Fibroblast of gingiva (primary cell): ENCODE results near the gene UBALD2.
"Not testable (repeated sequence)": the region's sequence is repeated elsewhere in the genome, so short reads cannot be mapped to it uniquely, and the experiment has no call there.

Experiments
- DNase-seq: peaks from one replicate; pipeline ENCODE4 v3.0.0-alpha.2; 2011; ENCODE audit warnings: low read depth

The UBALD2 gene

DNA sequence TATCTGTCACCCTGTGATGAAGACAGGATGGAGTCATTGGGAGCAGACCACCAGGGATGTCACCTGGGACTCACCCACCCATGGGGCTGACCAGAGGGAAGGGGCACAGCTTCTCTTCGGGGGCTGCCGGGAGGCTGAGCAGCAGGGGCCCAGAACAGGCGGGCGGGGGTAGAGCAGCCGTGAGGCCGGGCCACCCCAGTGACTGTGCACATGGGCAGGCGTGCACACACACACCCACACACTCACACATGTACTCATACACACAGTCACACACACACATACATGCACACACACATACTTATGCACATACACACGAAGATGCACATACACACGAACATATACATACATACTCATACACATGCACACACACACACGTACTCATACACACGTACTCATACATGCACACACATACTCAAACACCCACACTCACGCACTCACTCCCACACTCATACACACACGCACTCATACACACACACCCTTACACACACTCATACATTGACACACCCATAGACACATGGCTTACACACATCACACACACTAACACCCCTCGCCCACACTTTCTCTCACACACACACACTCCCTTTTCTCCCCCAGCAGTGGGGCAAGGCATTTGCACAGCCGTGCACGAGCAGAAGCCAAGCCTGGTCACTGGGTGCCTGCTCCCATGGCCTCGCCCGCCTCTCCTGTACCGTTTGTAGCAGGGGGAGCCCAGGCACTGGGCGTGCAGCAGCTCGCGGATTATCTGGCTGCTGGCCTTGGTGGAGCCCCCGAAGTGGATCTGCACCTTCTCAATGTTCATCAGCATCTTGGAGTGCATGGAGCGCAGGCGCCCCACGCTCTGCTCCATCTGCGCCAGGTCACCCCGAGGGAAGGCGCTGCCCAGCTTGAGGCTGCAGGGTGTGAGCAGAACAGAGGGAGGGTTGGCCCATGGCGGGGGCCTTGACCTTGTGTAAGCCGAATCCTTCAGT is 12.4 kb downstream of the UBALD2 start:
- DNase-seq = no peak

DNA sequence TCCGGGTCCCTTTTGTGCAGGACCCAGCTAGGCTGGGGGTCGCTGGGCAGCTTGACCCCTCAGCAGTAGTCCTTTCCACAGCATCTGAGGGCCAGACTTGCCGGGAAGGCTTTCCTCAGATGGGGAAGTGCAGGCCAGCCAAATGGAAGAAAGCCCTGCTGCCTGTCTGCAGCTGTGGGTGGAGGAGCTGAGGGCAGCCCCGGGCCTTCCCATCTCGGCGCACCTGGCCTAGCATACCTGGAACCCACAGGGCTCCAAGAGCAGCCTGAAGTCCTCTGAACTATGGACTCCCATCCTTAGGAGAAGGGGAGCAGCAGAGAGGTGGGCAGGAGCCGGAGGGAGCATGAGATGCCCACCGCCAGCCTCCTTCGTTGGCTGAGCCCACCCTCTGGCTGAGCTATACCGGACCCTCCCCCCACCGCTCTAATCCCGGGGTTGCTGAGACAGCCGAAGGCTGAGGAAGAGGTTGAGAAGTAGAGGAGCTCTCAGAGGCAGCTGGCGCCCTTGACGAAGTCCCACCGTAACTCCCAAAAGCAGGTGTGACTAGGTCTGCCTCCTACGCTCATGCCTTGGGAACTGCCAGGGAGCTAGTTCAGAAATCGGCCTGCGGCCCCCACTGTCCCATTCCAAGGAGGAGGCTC is 13.2 kb downstream of the UBALD2 start:
- DNase-seq = no peak

DNA sequence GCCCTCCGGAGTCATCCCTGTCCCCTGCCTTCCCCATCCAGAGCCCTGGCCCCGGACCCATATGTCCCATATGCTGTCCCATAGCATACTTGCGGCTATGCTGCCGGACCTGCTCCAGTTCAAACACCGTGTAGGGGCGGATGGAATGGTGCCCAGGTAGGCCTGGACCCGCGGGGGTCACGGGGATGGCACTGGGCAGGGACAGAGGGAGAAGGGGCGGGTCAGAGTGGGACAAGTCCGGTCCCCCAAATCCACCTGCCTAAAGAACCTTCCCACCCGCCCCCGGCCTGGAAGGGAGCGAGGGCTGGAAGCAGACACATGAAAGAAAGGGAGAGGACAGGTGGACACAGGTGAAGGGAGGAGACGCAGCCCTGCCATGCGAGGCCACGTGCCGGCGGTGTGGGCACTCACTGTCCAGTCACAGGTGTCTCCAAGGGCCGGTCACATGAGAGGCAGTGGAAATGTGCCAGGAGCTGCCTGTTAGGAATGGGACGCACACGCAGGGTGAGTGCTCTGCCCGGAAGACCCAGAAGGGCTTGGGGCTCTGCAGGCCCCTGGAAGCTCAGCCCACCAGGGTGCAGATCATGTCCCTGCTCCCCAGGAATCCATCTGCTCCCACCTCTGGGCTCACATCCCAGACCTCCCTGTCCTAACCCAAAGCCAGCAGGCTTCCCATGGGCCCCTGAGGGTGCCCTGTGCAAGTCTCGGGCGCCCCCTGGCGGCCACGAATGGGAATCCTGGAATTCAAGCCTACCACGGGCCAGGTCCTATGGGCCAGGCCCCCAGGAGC is 14.0 kb downstream of the UBALD2 start:
- peak; percentile 61 for DNase-seq

DNA sequence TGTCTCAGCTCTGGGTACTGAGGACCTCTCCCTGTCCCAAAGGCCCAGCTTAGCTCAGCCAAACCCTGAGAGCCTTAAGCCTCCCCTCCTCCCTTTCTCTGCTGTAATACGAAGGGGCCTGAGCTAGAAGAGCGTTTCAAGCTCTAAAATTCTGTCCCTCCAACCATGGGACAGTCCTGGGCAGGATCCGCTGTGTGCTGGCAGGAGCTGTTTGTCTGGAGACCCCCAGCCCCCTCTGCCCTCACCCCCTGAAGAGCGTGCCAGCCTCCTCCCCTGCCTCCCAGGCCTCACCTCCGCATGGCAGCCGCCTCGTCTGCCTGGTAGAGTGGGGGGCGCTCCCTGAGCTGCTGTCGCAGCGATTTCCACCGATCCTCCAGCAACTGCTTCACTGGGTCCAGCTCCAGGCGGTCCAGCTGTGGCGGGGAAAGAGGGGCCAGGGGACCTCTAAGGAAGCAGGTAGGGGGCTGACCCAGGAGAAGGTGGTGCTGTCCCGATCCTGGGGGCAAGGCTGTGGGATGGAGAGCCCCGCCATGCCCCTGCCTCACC is 14.7 kb downstream of the UBALD2 start:
- no peak for DNase-seq

DNA sequence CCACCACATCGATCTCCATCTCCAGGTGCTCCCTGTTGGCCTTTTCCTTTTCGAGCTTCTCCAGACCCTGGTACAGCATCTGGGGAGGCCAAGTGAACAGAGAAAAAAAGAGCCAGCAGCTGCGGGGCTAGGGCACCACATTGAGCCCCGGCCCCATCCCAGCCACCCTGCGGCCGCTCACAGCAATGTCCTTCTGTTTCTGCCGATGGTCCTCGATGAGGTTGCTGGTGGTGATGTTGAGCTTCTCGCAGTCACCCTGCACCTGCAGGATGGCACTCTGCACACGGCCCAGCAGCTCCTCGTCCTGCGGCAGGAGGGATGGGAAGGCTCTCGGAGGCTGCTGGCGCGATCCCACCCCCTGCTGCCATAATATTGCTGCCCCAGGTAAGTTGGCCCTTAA is 15.5 kb downstream of the UBALD2 start:
- DNase-seq = no peak

DNA sequence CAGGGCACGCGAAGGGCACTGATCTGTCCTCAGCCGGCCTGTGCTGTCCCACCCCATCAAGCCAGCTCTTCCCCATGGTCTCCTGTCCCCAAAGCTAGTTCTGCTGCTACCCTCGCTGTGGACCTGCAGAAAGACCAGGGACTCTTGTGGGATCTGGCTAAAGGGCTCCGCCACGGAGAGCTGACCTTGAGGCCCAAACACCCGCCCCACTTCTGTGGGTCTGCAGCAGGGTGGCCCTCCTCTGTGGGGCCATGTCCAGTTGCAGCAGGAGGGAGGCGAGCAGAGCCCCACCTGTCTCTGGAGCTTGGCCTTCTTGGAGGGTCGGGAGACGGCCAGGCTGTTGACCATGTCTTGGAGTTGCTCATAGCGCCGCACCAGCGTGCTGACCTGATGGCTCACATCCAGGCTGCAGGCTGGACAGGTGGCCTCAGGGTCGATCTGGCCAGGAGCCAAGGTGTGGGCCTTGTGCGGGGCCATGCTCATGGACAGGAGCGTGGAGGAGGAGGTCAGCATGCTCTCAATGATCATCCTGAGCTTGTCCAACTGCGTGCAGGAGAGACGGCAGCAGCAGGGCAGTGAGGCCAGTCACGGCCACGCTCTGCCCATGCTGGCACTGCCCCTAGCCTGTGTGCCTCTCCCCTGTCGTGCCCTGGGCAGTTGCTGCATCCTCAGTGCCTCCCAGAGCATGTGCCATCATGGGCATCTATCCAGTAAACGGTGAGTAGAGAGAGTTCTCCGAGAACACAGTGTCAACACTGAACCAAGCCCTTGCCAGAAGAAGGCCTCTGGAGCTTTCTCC is 16.6 kb downstream of the UBALD2 start:
- DNase-seq = no peak

DNA sequence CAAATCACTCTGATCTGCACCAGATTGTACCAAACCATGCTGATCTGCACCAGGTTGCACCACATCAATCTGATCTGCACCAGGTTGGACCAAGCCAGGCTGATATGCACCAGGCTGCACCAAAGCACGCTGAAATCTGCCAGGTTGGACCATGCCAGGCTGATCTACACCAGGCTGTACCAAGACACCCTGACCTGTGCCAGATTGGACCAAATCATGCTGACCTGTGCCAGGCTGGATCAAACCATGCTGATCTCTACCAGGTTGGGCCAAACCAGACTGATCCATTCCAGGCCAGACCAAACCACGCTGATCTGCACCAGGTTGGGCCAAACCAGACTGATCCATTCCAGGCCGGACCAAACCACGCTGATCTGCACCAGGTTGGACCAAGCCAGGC is 27.4 kb downstream of the UBALD2 start:
- no peak for DNase-seq

DNA sequence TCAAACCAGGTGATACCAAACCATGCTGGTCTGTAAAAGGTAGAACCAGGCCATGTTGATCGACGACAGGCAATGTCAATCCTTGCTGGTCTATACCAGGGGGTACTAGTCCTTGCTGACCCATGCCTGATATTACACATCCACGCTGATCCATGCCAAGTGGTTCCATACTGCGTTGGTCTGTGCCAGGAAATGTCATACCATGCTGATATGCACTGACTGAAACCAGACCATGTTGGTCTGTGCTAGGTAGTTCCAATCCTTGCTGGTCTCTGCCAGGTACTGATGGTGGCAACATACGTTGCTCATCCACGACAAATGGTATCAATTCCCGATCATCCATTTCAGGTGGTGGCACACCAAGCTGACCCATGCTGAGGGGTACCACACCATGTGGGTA is 28.0 kb downstream of the UBALD2 start:
- DNase-seq = no peak

DNA sequence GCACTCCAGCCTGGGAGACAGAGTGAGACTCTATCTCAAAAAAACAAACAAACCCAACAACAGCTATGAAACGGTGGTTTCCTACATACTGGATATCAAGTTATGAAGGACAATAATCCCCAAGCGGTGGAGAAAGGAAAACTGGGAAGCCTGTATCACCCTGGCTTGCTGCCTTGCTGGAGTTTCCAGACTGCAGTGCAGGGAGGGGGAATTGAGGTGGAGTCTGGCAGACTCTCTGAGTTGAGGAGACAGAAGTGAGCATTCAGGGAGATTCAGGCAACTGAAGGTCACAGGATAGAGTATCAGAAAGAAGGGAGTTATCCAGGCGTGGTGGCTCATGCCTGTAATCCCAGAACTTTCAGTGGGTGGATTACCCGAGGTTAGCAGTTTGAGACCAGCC is 31.0 kb downstream of the UBALD2 start:
- DNase-seq = no peak

DNA sequence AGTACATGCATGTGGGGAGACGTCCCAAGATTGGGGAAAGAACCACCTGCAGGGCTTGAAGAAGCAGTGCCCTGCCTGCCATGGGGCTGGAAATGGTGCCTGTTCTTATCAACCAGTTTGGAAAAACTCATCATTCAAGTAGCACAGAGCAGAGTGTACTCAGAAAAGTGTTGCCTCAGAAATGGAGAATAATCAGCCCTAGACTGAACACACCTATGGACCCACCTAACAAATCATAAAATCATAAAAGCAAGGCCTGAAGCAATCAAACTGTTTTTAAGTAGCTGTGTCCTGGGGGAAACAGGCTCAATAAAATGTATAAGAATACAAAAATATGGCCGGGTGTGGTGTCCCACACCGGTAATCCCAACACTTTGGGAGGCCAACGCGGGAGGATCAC is 31.7 kb downstream of the UBALD2 start:
- no peak for DNase-seq

DNA sequence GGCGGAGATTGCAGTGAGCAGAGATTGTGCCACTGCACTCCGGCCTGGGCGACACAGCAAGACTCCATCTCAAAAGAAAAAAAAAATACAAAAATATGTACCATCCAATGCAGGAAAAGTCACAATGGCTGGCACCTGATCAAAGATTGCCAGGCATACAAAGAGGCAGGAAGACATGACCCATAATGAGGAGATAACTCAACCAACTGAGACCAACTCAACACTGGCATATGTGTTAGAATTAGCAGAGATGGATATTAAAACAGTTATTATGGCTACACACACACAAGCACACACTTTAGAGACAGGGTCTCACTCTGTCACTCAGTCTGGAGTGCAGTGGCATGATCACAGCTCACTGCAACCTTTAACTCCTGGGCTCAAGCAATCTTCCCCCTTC is 32.3 kb downstream of the UBALD2 start:
- no peak for DNase-seq

DNA sequence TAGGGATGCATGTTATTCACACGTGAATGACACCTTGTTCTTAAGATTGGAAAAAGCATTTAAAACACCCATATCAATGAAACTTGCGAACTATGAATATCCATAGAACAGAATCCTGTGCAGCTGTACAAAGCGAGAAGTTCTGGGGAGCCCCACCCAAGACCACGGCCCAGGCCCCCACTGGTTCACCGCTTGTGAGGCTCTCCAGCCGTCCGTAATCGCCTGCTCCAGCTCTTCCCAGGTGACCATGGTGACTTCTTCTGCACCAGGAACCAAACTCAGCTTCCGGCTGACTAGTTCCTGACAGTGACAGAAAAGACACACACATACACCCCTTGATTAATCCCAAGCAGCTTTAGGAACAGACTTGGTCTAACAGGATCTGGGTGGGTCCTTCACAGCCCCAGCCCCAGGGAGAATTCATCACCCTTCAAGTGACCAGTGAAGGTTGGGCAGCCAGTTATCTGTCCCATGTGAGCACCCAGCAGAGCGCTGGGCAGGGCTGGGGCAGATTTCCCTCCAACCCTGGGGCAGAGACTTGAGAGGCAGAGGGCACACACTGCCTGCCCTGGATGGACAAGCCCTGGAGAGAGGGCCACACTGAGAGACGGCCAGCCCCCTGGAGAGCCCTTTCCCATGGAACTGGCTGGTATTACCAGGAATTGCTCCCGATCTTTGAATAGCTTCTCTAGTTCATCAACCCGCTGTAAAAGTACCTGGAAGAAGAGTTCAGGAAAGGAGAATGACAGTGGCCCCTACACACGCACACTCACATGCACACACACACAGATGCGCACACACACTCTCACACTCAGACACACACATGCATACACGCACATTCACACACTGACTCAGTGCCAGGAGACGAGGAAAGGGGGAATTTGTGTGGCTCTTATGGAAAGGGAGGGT is 39.3 kb downstream of the UBALD2 start:
- DNase-seq = no peak

DNA sequence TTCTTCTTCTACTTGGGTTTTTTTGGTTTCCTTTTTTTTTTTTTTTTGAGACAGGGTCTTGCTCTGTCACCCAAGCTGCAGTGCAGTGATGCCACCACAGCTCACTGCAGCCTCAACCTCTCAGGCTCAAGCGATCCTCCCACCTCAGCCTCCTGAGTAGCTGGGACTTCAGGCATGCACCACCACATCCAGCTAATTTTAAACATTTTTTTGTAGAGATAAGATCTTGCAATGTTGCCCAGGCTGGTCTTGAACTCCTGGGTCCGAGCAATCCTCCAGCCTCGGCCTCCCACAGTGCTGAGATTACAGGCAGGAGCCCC is 39.9 kb downstream of the UBALD2 start:
- not testable (repeated sequence) for DNase-seq

DNA sequence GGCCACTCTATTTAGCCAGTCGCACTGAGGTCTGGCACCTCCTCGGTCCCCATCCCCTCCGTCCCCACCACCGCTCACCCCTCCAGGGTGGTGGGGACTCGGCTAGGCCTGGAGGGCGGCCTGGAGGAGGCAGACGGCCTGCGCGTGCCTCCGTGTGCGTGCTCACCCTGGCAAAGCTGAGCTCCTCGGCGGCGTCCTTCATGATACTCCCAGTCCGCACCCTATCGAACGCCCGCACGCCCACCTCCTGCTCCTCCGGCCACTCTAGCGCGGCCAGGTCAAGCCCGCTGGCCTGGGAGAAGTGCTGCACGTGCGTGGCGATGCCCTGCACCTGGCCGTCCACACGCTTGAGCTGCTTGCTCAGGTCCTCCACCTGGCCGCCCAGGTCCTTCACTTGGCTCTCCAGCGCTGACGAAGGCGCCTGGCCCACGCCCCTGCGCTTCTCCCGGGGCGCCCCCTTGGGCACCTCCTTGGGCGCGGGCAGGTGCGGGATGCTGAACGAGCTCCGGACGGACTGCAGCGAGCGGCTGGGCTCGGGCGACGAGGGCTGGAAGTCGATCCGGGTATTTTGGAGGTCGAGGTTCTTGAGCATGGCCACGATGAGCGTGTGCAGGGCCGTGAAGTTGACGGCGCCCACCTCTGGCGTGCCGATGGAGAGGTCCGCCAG is 42.3 kb downstream of the UBALD2 start:
- DNase-seq = no peak

DNA sequence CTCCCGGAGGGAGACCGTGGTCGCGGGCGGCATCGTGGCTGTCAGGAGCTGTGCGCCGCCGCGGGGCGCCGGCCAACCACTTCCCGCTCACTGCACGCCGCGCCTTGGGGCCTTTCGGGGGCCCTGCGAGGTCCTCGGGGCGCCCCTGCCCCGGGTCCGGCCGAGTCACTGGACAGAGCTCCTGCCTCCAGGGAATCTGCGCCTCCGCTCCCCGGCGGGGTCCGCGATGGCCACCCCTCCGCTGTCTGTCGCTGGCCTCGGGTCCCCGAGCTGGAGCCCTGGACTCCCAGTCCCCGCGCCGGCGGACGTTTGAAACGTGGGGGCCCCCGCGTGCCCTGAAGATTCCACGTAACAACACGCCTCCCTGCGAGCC is 42.8 kb downstream of the UBALD2 start, which contains the start of gene QRICH2:
TSS of gene QRICH2 (minus strand) at position 311 of the 373 bp plus-strand sequence. CDS start at position 33, 278 bp downstream.
- DNase-seq = no peak

DNA sequence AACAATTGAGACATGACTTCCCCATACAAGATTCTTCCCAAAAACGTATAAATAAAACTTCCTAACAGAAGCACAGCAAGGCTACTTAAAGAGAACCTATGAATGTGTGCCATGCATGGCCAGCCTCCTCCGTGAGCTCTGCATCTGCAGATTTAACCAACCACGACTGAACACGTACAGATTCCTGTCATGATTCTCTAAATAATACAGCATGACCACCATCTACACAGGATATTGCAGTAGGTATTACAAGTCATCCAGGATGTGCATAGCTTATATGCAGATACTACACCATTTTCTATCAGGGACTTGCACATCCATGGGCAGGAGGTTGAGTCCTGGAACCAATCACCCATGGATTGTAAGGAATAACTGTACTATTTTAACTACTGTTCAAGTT is 44.3 kb downstream of the UBALD2 start:
- DNase-seq = no peak

DNA sequence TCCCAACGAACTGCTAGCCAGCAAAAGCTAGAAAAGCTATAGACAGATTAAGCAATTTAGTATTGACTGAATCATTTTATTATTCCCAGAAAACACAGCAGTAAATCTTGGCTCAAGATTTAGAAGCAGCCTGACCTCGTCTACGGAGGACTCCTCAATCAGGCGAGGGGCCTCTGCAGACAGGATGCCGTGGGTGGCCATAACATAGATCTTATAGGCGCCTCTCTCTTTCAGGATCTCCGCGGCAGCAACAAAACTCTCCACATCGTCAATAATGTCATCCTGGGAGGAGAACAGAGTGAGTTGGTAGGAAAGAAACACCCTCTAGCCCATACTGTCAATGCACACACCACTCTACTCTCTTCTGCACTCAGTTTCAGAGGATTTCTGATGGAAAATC is 47.6 kb downstream of the UBALD2 start:
- no peak for DNase-seq

DNA sequence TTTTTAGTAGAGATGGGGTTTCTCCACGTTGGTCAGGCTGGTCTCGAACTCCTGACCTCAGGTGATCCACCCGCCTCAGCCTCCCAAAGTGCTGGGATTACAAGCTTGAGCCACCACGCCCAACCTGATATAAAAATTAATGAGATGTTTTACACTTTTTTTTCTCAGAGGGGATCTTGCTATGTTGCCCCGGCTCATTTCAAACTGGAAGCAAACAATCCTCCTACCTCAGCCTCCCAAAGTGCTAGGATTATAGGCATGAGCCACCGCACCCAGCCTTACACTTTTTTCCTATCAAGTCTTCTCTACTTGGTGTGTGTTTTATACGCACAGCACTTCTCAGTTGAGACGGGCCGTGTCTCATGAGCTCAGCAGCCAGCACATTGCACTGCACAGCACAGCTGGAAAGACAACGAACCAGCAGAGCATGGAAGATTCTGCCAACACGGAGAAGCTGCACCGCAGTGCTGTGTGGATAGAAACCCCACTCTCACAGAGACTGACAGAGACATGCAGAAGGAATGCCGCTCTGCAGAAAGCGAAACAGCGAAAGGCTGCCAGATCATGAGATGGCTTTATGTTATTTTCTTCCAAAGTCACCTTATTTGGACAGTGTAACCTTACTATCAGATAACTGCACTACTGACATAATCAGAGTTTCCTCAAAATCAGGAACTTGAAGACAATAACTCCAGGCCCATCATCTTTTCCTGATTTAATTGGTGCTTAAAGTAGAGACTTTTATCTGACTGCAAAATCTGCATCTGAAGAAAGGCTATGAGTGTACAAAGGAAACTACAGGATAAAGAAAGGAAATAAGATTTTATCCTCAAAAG is 49.5 kb downstream of the UBALD2 start:
- no peak for DNase-seq

DNA sequence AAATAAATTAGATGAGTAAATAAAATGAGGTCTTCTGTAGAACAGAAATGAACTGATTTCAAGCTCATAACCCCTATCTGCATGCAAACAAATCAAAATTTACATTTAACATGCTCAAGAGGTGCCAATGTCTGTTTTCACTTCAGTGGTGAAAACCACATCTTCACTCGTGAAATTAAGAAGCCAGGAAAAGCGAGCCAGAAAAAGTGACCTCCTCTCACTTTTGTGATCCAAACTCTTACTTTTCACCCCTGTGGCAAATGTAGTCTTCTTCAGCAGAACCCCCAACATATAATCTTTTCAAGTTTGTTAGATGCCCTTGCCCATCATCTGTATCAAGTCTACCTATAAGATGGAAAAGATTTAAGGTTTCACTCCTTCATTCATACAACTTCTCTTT is 52.4 kb downstream of the UBALD2 start:
- no peak for DNase-seq
